Adipose tissue (tissue), 3 donors: ENCODE results near the gene STX7. TPM values are rescaled to one million over a fixed set of nuclear protein-coding genes. Genes with fewer than 3 reads are reported as not detected.

Experiments used
- H3K27ac ChIP-seq: one replicate; pipeline ENCODE4 v1.5.1; 2013; ENCODE audit warnings: low read depth, low read length
- WGBS, 3 donors: extraction: QIAGEN DNeasy Blood & Tissue Kit; methylation state at CpG; one replicate each; pipeline ENCODE4 v1.1.7; 2013; 5-methylcytosine and 5-hydroxymethylcytosine counted together
- polyA plus RNA-seq, 3 donors: library from polyadenylated mRNA; stranded (reverse); fragments of 200-250 nt; gene quantifications; one replicate each; pipeline ENCODE4 v1.2.3, GENCODE V29; 2013
- donor health status: healthy with polysubstance abuse.
- donor health status: Bipolar disorder and iron deficiency.
- donor health status: healthy.

The STX7 gene
- polyA plus RNA-seq, 3 donors = 11.4 to 30.7 (median 23.3) TPM

DNA sequence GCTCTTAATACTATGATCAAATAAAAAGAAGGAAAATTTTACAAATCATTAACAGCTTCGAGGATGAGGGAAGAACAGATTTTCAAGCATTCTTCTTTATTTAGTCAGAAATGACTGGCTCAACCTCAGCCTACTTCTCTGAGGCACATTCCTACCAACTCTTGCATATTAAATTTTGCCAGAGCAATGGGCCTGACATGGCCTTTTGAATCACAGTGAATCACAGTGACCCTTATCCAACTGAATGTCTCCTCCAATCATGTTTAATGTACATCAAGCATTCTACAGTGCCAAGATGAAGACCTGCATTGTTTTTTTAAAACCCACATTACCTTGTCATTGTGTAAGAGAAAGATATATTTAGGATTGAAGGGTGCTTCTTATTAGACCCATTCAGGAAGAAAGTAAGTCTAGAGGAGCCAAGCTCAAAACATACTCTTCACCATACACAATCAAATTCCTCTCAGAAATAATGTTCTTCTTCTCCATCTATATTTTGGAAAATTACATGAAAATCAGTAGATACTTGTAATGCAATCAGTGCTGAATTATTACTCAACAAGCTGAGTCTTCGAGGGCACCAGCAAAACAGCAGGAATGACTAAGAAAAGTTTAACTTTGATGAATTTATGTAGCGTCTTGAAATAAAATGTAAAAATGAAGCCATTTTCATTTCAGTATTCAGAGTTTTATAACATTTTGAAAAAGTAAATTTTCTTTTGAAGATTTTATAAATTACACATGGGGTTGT is 67.5 kb downstream of the STX7 start:
- H3K27ac ChIP-seq = no peak overlapping the region
- 80 to 85% (median 84%) methylated on average over 3 of the region's 3 CpGs for WGBS, 3 donors

DNA sequence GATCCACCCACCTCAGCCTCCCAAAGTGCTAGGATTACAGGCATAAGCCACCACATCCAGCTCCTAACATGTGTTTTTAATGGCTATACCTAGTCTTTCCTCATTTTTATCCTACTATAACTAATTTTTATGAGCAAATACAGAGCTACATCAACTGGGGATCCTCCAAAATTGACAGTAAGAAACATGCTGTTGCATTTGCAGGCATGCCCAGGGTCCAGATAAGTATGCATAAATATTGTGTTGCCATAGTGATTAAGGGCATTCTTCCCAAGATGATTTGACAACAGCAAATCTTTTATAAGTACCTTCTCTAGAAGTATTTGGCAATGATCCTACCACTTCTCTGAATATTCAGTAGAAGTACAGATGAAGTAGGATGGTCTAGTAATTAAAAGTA is 69.7 kb downstream of the STX7 start:
- H3K27ac ChIP-seq = no peak overlapping the region

DNA sequence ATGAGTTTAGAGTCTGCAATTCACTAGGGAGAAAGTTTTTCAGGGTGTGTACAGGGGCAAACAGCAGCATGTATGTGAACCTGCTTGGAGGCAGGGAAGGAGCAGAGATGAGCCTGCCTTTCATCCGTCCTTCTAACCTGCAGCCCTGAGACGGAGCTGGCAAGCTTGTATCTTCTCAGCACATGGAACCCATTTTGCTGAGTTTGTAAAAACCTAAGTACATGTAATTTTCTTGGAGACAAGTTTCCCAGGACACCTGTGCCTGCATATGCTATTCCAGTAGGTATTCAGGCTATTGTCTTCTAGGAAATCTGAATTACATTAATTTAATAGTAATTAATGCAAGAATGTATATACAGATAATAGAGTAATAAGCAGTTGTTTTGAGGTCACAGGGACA is 82.8 kb downstream of the STX7 start:
- no peak overlapping the region for H3K27ac ChIP-seq
- 75 to 90% (median 82%) methylated on average over 2 of the region's 2 CpGs for WGBS, 3 donors

DNA sequence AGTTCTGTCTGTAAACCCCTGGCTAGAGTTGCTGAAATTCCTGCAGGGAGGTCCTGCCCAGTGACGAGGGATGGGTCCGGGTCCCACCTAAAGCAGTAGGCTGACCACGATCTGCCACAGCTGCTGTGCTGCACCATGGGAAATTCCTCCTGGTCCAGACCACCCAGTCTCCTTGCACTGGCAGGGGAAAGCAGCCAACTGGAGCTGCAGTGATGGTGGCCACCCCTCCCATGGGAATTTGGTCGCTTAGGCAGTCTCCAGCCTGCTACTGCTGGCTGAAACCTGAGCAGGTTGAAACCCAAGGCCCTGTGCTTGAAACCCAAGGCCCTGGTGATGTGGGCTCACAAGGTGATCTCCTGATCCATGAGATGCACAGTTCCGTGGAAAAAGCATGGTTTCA is 87.7 kb downstream of the STX7 start:
- no peak overlapping the region for H3K27ac ChIP-seq
- 65 to 81% (median 74%) methylated on average over 5 of the region's 5 CpGs for WGBS, 3 donors

DNA sequence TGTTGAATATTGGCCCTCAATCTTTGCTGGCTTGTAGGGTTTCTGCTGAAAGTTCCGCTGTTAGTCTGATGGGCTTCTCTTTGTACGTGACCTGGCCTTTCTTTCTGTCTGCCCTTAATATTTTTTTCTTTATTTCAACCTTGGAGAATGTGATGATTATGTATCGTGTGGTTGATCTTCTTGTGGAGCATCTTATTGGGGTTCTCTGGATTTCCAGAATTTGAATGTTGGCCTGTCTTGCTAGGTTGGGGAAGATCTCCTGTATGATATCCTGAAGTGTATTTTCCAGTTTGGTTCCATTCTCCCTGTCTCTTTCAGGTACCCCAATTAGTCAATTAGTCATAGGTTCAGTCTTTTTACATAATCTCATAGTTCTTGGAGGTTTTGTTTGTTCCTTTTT is 89.1 kb downstream of the STX7 start:
- no peak overlapping the region for H3K27ac ChIP-seq
- 91 to 93% (median 92%) methylated on average over 3 of the region's 3 CpGs for WGBS, 3 donors

DNA sequence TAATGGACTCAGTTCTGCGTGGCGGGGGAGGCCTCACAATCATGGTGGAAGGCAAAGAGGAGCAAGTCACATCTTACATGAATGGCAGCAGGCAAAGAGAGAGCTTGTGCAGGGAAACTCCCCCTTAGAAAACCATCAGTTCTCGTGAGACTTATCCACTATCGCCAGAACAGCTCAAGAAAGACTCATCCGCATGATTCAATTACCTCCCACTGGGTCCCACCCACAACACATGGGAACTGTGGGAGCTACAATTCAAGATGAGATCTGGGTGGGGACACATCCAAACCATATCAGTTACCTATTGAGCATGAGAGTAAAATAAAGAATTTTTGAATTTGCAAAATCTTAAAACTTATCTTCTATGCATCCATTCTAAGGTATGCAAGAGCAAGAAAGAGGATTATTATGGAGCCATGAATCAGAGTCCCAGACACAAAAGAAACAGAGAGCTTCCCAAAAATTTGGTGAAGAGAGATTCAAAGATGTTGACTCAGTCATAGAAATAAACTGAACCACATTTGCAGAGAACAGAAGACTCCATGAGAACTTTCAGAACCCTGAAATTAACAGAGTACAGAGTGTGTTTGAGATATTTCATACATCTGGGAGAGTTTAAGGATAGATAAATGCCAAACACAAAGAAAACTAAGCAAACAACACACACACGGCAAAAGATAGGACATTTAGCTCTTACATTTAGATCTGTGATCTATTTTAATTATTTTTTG is 94.5 kb downstream of the STX7 start:
- WGBS, 3 donors = 81 to 84% (median 83%) methylated on average over 6 of the region's 6 CpGs
- no peak overlapping the region for H3K27ac ChIP-seq

DNA sequence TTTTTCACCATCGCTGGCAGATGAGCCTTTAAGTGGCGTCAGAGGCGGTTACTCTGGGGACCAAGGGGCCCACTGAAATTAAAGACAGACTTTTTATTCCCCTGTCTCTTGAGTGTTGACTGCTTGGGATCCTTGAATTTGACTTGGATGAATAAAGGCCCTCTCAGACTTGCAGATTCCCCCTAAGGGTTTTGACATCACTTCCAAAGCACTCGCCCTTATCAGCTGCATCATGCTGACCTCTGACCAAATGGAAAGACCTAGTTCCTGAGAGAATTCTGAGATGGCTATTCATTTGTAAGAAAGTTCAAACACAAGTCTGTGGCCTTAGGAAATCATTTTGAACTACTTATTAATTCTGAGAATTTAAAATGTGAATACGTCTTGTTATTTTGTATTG is 98.2 kb downstream of the STX7 start:
- no peak overlapping the region for H3K27ac ChIP-seq
- WGBS, 3 donors = 71 to 79% (median 79%) methylated on average over 5 of the region's 5 CpGs

DNA sequence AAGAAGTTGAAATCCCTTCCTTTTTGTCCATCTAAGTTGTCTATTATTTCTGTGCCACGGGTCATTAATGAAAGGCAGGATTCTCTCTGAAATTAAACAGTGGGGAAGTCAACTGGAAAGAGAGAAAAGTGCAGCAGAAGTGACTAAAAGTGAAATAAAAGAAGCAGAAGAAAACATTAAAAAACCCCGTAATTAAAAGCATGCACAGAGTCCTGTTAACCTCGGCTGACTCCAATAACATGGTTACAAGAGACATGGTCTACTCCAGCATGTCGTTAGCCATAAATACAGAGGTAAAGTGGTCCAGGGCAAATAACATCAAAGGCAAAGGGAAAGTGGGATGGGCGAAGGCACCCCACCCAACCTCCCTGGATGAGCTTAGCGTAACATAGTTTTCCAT is 98.6 kb downstream of the STX7 start:
- WGBS, 3 donors = 63 to 77% (median 68%) methylated on average over 6 of the region's 6 CpGs
- no peak overlapping the region for H3K27ac ChIP-seq

DNA sequence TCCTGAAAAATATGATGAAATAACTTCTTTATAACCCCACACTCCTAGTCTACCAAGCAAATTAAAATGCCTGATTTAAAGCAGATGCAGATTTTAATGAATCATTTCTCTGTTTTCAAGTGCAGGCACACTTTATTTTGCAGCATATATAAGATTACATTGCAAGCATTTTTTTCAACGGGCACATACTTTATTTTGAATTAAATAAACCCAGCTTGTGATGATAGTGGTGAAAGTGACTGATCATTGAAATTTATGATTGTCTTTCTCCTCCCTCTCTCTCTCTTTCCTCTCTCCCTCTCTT is 99.5 kb downstream of the STX7 start:
- H3K27ac ChIP-seq = no peak overlapping the region
- 54 to 70% (median 57%) methylated on average over 1 of the region's 1 CpG for WGBS, 3 donors

DNA sequence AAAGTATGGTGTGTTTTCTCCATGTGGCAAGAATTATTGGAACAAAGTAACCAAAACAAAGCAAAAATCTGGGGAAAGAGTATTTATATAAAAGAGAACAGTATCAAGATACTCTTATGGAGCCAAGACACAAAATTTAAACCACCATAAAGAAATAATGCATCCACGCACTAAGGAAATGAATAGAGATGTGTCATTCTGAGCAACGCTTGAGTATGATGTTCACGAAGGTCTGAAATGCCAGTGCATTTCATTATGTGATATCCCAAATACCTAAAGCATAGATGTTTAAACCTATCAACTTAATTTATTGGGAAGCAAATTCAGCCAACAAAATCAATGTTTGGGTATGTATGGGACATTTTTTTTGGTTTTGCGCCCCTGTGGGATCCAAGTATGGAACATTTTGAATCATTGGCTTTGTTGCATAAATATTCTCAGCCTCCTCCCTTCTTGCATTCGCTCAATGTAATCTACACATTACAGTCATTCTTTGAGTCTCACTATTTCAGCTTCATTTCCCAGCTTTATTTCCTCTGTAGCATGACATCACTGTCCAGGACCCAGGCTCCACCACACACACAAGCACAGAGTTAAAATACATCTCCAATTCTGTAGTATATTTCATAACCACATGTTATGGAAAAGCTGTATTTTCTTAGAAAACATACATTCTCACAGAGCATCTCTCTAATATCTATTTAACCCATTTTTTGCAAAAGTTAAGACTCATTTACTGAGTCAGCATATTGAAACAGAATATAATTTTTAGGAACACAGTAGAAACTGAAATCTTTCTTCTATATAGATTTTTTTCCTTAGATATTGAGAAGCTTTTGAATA is 100.0 kb downstream of the STX7 start:
- WGBS, 3 donors = 88 to 94% (median 93%) methylated on average over 5 of the region's 5 CpGs
- no peak overlapping the region for H3K27ac ChIP-seq

DNA sequence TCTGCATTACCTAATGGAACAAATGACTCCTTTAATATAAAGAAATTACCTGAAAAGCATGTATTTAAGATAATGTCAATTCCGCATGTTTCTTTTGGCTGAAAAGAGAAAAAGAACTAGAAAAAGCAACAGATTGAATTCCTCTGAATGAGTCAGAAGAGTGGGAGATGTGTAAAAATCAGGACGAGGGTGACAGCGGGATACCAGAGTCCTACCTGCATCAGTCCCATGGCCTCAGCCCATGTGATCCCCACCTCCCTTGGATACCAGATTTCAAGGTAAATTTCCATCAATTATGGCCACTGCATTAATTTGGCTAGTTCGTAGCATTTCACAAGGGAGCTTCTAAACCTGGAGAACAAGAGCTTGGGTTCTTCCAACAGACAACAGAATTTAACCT is 101.6 kb downstream of the STX7 start:
- WGBS, 3 donors = 82 to 94% (median 89%) methylated on average over 4 of the region's 4 CpGs
- H3K27ac ChIP-seq = no peak overlapping the region

DNA sequence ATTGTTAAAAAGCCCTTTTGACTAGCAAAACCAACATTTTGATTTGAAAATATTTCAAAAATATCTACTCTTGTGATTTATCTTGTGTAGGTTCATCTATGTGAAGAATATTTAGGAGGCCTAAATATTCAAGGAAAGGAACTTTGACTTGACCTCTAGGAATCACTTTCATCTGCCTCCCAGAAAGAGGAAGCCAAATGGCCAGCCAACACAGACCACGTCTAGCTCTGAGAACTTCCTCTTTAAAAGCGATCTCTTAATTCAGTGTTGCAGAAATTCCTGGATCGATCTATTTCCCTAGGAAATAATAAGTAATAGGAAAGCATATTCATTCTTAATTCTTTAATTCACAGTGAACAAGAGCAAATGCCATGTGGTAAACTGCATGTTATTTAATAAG is 102.1 kb downstream of the STX7 start:
- H3K27ac ChIP-seq = no peak overlapping the region
- WGBS, 3 donors = 48 to 79% (median 61%) methylated on average over 3 of the region's 3 CpGs

DNA sequence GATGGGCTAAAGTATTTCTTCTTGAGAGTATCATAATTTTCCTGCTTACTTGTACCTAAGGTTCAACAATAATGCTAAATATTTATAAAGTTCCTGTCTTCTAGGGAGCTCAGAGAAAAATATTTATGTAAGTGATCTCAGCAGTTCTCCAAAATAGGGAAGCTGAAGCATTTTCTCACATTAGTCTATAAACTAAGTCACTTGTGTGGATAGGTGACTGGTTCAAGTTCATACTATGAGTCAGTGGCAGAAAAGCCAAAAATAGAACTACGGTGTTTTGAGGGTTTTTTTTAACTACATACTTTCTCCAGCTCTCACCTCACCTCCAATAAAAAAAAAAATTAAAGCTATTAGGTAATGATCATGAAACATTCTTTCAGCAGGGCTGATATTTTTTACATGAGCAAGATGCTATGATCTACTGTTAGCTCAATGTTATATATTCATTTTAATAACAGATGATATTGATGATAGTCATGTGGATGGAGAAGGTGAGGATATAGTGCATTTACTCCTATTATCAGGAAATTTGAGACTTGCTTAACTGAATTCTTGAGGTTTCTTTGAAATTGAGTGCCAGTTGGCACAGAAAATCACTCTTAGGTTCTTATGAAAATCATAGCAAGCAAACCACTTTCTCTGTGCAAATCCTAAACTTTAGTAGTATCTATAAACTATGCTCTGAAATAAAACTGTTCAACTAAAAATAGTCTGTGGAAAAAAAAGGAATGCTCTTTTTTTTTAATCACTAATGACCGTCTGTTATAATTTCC is 107.6 kb downstream of the STX7 start:
- no peak overlapping the region for H3K27ac ChIP-seq
- 54 to 69% (median 57%) methylated on average over 2 of the region's 2 CpGs for WGBS, 3 donors

DNA sequence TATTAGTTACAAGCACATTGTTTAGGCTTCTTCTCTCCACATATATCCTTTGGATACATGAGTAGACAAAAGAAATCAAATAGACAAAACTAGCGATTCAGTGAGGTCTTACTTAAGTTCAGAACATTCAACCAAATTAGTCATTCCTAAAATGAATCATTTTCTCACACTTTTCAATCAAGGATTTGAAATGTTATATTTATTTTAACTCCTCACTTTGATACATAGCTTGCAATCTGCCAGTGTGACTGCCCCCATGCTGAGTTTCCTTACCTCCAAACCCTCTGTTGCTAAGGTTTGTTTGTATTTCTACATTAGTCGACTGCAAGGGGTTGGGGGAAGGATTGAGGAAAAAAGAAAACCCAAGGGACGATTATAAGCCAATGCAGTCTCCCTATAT is 108.2 kb downstream of the STX7 start:
- 36 to 61% (median 49%) methylated on average over 3 of the region's 3 CpGs for WGBS, 3 donors

DNA sequence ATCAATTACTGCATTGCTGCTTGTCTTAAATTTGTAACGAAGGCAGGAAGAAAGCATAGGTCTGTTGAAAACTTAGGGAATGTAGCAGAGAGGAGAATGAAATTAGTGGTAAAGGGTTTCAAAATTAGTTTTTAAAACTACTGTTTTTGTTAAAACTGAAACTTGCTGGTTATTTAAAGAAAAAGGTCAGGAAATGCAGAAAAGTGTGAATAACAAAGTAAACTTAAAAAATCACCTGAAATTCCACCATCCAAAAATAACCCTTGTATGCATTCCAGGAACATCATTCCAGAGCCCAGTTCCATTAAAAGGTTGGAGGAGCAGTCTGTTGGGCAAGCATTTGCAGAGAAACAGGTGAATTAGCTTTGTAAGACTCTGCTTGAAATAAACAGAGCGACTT is 108.6 kb downstream of the STX7 start:
- H3K27ac ChIP-seq = no peak overlapping the region
- WGBS, 3 donors = 47 to 75% (median 67%) methylated on average over 2 of the region's 2 CpGs

More for the DNA sequence above, 108.2 kb downstream of the STX7 start:
- no peak overlapping the region for H3K27ac ChIP-seq

DNA sequence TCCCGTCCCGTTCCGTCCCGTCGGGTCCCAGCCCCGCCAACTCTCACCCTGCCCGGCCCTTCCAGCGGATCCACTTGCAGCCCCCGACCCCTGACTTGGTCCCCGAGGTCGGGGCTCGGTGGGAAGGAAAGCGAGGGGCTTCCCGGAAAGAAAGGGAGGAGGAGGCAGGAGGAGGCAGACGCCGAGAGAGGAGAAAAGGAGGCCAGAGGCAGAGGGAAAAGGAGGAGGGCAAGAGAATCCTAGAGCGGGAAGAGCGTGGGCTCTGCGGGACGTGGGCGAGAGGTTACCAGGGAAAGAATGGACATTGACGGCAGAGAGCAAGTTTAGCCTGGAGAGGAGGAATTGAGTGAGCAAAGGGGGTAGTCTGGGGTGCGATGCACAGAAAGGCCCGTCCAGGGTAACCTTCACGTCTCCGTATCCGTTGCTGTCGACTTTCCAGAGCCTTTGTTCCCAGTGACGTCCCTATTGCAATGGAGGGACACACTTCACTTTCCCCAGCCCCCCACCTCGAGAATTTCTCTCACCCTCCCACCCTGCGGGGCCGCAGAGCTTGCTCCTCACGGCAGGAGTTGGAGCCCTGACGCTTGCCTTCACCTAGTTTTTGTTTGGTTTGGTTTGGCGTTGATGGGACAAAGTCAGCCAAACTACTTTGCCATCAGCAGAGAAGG is 111.2 kb downstream of the STX7 start:
- 11 to 16% (median 14%) methylated on average over 34 to 35 of the region's 35 CpGs for WGBS, 3 donors

DNA sequence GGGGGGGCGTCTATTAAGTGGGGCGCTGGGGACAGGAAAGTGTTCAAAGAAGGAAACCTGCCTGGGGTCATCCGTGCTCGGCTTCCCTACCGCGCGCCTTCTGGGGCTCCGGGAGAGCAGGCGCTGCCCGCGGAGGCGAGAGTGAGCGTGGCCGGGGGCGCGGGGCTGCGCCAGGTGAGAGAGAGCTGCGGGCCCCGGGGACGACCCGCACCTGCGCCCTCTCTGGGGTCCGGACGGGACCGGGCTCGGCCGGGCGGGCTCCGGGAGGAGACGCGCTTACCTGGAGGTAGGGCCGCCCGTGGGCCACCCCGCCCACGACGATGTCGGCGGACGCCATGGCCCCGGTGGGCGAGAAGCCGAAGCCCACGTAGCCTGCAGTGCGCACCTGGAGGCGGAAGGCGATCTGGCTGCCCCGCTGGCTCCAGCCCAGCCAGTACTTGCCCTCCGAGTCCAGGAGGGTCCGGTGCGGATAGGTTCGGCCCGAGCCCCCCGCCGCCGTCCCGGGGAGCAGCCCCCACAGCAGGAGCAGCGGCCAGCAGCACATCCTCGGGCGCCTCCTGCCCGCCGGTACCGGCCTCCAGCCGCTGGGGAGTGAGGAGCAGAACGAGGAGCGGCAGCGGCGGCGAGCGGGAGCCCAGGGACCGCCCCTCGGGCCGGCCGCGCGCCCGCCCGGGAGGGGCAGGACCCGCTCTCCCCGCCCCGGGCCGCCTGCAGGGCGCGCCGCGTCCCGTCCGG is 111.9 kb downstream of the STX7 start, which contains the start of gene MOXD1:
Gene MOXD1, minus strand, starts transcription at position 593 of the 735 bp plus-strand sequence. Its CDS starts 49 bp downstream, at position 544.
- 0 to 1% (median 0%) methylated on average over 44 to 87 of the region's 87 CpGs for WGBS, 3 donors
- no peak within 1 kb of the TSS for H3K27ac ChIP-seq

More for the DNA sequence above, 111.2 kb downstream of the STX7 start:
- H3K27ac ChIP-seq = no peak overlapping the region
